Heart right ventricle (tissue), 16 donors: ENCODE results near the gene EFCAB8. TPM values are rescaled to one million over a fixed set of nuclear protein-coding genes. Genes with fewer than 3 reads are reported as not detected.
"Not testable (repeated sequence)": the region's sequence is repeated elsewhere in the genome, so short reads cannot be mapped to it uniquely, and the experiment has no call there.

Experiments
- ATAC-seq, 8 donors: fragments of 200-7000 bp; cut with Tn5 transposase; one replicate each; pipeline ENCODE4 v1.9.1; 2020; ENCODE audit warnings: mild to moderate bottlenecking in 8 of 8, moderate library complexity in 8 of 8, moderate number of reproducible peaks in 1 of 8
- DNase-seq, 2 donors: peaks; one replicate each; pipeline ENCODE4 v3.0.0-alpha.2; 2020
- H3K27ac ChIP-seq, 10 donors: fragments of 200-600 bp; sonication (generic) in 2 of 10; one replicate each; pipeline versions ENCODE4 v1.5.0 to v1.8.0; 2020 to 2022; ENCODE audit warnings: mild to moderate bottlenecking in 3 of 10
- H3K27me3 ChIP-seq, 7 donors: fragments of 200-600 bp; one replicate each; pipeline ENCODE4 v1.8.0; 2021 to 2022; ENCODE audit warnings: mild to moderate bottlenecking in 2 of 7
- H3K36me3 ChIP-seq, 9 donors: fragments of 200-600 bp; sonication (generic) in 1 of 9; one replicate each; pipeline versions ENCODE4 v1.5.0 to v1.8.0; 2020 to 2022; ENCODE audit warnings: mild to moderate bottlenecking in 2 of 9
- H3K4me1 ChIP-seq, 9 donors: fragments of 200-600 bp; sonication (generic) in 1 of 9; one replicate each; pipeline versions ENCODE4 v1.5.0 to v1.8.0; 2020 to 2022; ENCODE audit warnings: mild to moderate bottlenecking in 4 of 9
- H3K4me3 ChIP-seq, 10 donors: fragments of 200-600 bp; sonication (generic) in 2 of 10; one replicate each; pipeline versions ENCODE4 v1.5.0 to v1.8.0; 2020 to 2022; ENCODE audit warnings: mild to moderate bottlenecking in 7 of 10, moderate library complexity in 2 of 10
- H3K9me3 ChIP-seq, 11 donors: fragments of 200-600 bp in 10 of 11; sonication (generic) in 2 of 11; one replicate each; pipeline versions ENCODE4 v1.5.0 to v1.8.0; 2013 to 2022; ENCODE audit warnings: mild to moderate bottlenecking in 2 of 11, control low read depth in 1 of 11, moderate library complexity in 1 of 11
- WGBS, 2 donors: extraction: QIAGEN DNeasy Blood & Tissue Kit; methylation state at CpG; one replicate each; pipeline ENCODE4 v1.1.7; 2013; ENCODE audit warnings: inconsistent platforms in 1 of 2; 5-methylcytosine and 5-hydroxymethylcytosine counted together
- intact Hi-C, 10 donors: fragments of 100-400 bp; cut with DNase I; formaldehyde crosslinking; loops; one replicate each; pipeline versions ENCODE4 v1.11.1 to v1.14.2; 2022
- polyA plus RNA-seq, 2 donors: library from polyadenylated mRNA; stranded (reverse); fragments of 200-250 nt; gene quantifications; one replicate each; pipeline ENCODE4 v1.2.3, GENCODE V29; 2013
- total RNA-seq, 10 donors: library from RNA; stranded (reverse); fragmentation: NEBNext Ultra II Directional in 3 of 10; extraction: Animal tissue kit (Norgen Biotek cat#: 25700) in 3 of 10; gene quantifications; one replicate each; pipeline versions ENCODE4 v1.2.1 to v1.2.4, GENCODE V29; 2021 to 2023
- TF ChIP-seq, protein P1 (sequence below), 9 donors: fragments of 200-600 bp; sonication (generic) in 2 of 9; IDR thresholded peaks; one replicate each; pipeline versions ENCODE4 v1.5.0 to v1.8.0; 2021 to 2022; ENCODE audit warnings: antibody characterized with exemption in 9 of 9, mild to moderate bottlenecking in 5 of 9, moderate library complexity in 1 of 9
- donor health status: Arrhythmogenic right ventricular cardiomyopathy.
- donor health status: ischemic (EF 13 %, LVEDD 7.1; RV severe dilation, severe dysfunction).
- donor health status: healthy with polysubstance abuse.
- donor health status: DM: no; HTN: yes; CAD: no.
- donor health status: DM: no; HTN: no; CAD: no.
- donor health status: ischemic (EF 25% LVEDD 6.9; RV normal size, moderate dysfunction).
- donor health status: ischemic (EF 25% LVEDD 5.7; RV mildly dilated, moderate dysfunction).
- donor health status: healthy.
- donor health status: DM: yes; HTN: yes; CAD: no.
- donor health status: Ischemic cardiomyopathy.
- donor health status: ischemic (EF 35%, LVEDD 5.7; RV mildly dilated, moderate dysfunction).
- donor health status: nonischemic (EF 11% LVEDD 7.7; RV severe dilation, severe dysfunction).
- donor health status: DM: yes; HTN: yes; CAD: no.
- donor health status: PGD.
- donor health status: ischemic (EF 29% LVEDD 5.4; RV normal size, mild dysfunction).
- donor health status: nonischemic (EF 23%, LVEDD 6.1; RV moderate dilation, normal function).

EFCAB8 gene
- total and polyA plus RNA-seq, 12 donors: 0.15 to 0.58 TPM; not detected in 10

- DNase-seq (no peak), ATAC-seq (no peak)
- Histone ChIP-seq H3K4me3 (no peak overlapping the region), H3K27ac (no peak overlapping the region), H3K36me3 (no peaks in the 10 kb centered on the region), H3K4me1 (no peaks in the 10 kb centered on the region), H3K27me3 (peaks cover 0 to 12% (median 0%) of the 10 kb centered on the region in 7 donors), H3K9me3 (peaks cover 0 to 31% (median 16%) of the 10 kb centered on the region in 11 donors)
- intact Hi-C loops: no loop called here
- TF ChIP-seq, protein P1, sequence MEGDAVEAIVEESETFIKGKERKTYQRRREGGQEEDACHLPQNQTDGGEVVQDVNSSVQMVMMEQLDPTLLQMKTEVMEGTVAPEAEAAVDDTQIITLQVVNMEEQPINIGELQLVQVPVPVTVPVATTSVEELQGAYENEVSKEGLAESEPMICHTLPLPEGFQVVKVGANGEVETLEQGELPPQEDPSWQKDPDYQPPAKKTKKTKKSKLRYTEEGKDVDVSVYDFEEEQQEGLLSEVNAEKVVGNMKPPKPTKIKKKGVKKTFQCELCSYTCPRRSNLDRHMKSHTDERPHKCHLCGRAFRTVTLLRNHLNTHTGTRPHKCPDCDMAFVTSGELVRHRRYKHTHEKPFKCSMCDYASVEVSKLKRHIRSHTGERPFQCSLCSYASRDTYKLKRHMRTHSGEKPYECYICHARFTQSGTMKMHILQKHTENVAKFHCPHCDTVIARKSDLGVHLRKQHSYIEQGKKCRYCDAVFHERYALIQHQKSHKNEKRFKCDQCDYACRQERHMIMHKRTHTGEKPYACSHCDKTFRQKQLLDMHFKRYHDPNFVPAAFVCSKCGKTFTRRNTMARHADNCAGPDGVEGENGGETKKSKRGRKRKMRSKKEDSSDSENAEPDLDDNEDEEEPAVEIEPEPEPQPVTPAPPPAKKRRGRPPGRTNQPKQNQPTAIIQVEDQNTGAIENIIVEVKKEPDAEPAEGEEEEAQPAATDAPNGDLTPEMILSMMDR (IDR thresholded peaks at IDR 0.05): no peak
Measured at GRCh38 chr20:32960222-32960518, 101.4 kb downstream of the EFCAB8 start.

DNA sequence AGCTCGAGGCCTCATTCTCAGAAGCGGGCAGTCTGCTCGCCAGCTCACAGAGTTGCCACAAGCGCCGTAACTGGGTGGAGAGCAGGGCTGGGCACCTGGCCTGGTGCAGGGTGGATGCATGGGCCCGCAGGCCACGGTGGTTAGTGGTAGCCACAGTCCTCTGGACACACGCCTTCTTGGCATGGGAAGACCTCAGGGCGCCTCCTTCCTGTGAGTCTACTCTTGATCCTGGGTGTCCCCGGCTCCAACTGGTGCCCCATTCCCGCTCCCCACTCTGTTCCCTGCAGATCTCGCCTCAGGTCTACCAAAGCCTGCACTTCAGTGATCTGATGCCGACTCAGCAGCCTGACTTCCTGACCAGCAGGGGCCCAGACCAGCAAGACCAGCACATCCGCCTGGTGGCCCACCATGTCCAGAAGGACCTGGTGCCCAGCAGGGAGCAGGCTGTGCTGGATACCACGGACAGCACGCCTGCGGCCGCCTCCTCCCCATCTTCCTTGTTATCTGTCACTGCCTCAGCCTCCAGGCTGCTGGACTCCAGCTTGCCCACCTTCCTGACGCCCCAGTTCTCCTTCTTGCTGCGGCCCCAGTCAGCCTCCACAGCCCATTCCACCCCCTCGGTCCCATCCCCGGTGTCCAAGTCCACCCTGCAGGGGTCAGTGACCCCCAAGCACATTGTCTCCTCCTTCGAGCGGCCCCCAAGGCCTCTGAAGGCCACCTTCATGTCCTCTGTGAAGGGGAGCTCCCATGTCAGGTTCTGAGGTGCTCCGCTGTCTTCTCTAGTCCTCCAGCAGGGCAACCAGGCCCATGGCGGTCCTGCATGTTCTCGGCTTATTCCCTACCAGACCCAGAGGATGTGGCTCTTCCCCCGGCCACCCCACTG lies 102.4 kb downstream of the EFCAB8 start:
- H3K4me3 ChIP-seq: no peak overlapping the region
- TF ChIP-seq, protein P1 (IDR thresholded peaks at IDR 0.05): no peak
- H3K27ac ChIP-seq: no peak overlapping the region
- peaks cover 0 to 12% (median 0%) of the 10 kb centered on the region in 7 donors for H3K27me3 ChIP-seq
- peaks cover 0 to 5% (median 0%) of the 10 kb centered on the region in 9 donors for H3K4me1 ChIP-seq
- DNase-seq (no peak), ATAC-seq (peak in 1 of 8 donors; percentile 16)
- H3K36me3 ChIP-seq: no peaks in the 10 kb centered on the region
- intact Hi-C loops: no loop called here
- H3K9me3 ChIP-seq: peaks cover 0 to 22% (median 12%) of the 10 kb centered on the region in 11 donors
- WGBS, 2 donors: 85 to 86% methylated on average over 28 of the region's 28 CpGs

DNA sequence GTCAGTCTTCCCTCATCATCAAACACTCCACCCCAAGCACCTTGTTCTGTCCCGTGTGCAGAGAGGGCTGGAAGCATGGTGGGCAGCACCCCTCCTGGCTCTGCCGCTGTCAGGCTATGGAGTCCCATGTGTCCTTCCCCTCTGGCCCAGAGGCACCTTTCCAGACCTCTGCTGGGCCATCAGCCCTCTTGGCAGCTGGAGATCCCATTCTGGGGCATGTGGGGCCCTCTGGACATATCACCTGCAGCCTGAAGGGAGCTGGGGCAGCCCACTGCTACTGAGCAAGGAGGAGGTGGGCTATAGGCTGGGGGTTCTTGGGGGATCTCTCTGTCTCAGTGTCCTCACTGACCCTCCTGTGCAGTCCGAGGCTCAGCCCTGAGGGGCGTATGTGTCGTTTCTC lies 103.3 kb downstream of the EFCAB8 start:
- H3K4me3 ChIP-seq: no peak overlapping the region
- H3K36me3 ChIP-seq: no peaks in the 10 kb centered on the region
- intact Hi-C loops: no loop called here
- H3K9me3 ChIP-seq: peaks cover 0 to 12% (median 4%) of the 10 kb centered on the region in 11 donors
- H3K27ac ChIP-seq: no peak overlapping the region
- WGBS, 2 donors: 85 to 89% methylated on average over 5 of the region's 5 CpGs
- TF ChIP-seq, protein P1 (IDR thresholded peaks at IDR 0.05): no peak
- ATAC-seq: no peak
- no peak for DNase-seq
- peaks cover 0 to 6% (median 0%) of the 10 kb centered on the region in 9 donors for H3K4me1 ChIP-seq
- peaks cover 0 to 12% (median 0%) of the 10 kb centered on the region in 7 donors for H3K27me3 ChIP-seq

- H3K27ac ChIP-seq, intact Hi-C loops, H3K9me3 ChIP-seq, DNase-seq, H3K4me1 ChIP-seq, H3K36me3 ChIP-seq, ATAC-seq, H3K4me3 ChIP-seq: not testable (repeated sequence)
- WGBS, 2 donors: 84 to 90% methylated on average over 11 of the region's 11 CpGs
- peaks cover 0 to 12% (median 0%) of the 10 kb centered on the region in 7 donors for H3K27me3 ChIP-seq
Measured at GRCh38 chr20:32962646-32963045, 103.9 kb downstream of the EFCAB8 start.

DNA sequence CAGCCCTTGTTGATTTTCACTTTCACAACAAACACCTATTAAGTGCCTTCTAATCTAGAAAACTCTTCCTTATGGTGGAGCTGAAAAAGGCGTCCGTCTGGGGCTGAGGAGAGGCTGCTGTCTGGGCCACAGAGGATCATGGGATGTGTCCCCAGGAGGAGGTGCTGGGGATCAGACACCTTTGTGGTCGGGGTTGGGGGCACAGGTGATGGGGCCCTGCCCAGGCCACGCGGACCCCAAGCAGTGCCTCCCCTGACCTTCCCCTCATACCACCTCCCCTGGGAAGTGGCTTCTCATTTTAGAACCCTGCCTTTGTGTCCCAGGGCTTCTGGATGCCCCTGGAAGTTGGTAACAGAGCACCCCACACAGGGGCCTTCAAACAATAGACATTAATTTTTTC lies 104.5 kb downstream of the EFCAB8 start:
- peaks cover 0 to under 1% (median 0%) of the 10 kb centered on the region in 11 donors for H3K9me3 ChIP-seq
- intact Hi-C loops: no loop called here
- H3K4me1 ChIP-seq: peaks cover 0 to 6% (median 0%) of the 10 kb centered on the region in 9 donors
- H3K36me3 ChIP-seq: no peaks in the 10 kb centered on the region
- DNase-seq: no peak
- no peak overlapping the region for H3K27ac ChIP-seq
- TF ChIP-seq, protein P1 (IDR thresholded peaks at IDR 0.05): no peak
- H3K4me3 ChIP-seq: no peak overlapping the region
- 73 to 78% methylated on average over 5 of the region's 5 CpGs for WGBS, 2 donors
- ATAC-seq: no peak
- H3K27me3 ChIP-seq: peaks cover 0 to 12% (median 0%) of the 10 kb centered on the region in 7 donors
